ENCODE measurements around the gene DNAH8.

The DNAH8 gene

DNA sequence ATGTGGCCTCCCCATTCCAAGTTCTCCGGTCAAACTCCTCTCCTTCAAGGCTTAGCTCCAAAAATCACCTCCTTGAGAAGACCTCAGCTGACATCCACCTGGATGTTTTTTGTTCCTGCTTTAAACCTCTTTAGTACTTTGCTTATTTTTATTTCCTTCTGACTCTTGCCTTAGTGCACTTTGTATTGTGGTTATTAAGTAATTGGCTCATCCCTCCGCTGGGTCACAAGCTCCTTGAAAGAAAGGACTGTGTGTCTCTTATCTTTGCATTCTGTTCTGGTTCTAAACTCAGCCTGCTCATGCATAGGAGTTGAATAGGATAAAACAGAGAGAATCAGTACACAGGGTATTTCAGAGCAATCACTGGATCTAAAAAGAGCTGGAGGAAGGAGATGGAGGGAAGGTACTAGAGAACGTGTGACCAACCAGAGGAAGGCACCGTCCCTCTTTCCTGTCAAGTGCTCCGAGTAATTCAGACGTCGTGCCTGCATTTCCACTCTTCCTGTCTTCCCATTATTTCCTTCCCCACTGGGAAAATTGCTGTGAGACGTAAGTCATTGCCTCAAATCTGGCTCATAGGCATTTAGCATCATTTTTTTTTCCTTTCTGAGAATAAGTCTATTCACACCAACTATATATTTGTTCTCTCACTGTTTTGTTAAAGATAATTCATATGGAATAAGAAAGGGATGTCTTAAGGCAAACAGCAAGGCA lies 273.8 kb downstream of the DNAH8 start:
- no peak overlapping the region for H4K8ac ChIP-seq (ENCODE audit: low read depth, low read length)
- H2AK5ac ChIP-seq (ENCODE audit: low read length): no peak overlapping the region
- no peak overlapping the region for H2BK5ac ChIP-seq (ENCODE audit: low read depth, low read length, poor library complexity)
- H4K91ac ChIP-seq (ENCODE audit: low read depth, low read length): no peak overlapping the region
- H3K4me3 ChIP-seq (ENCODE audit: low read depth, low read length): no peak overlapping the region
- H3K9me3 ChIP-seq (ENCODE audit: insufficient read depth, low read depth, low read length): no peaks in the 10 kb centered on the region
- H3K79me2 ChIP-seq (ENCODE audit: control insufficient read depth, insufficient read depth, low read length, poor library complexity): no peaks in the 10 kb centered on the region
- no peaks in the 10 kb centered on the region for H3K27me3 ChIP-seq (ENCODE audit: insufficient read depth, low read length)
- no peak overlapping the region for H3K27ac ChIP-seq (ENCODE audit: low read depth, low read length)
- no peak for DNase-seq
- no peak overlapping the region for H3K14ac ChIP-seq (ENCODE audit: low read length)
- H2BK120ac ChIP-seq (ENCODE audit: insufficient read depth, low read length, poor library complexity): no peak overlapping the region
- H3K23ac ChIP-seq (ENCODE audit: low read length): no peak overlapping the region
- no CpG with 5 or more reads among the region's 8 CpGs for WGBS (ENCODE audit: extremely low coverage, insufficient coverage, insufficient read length)
- no peak overlapping the region for H3K9ac ChIP-seq (ENCODE audit: low read length)
- H3K36me3 ChIP-seq (ENCODE audit: control insufficient read depth in 1 of 2, insufficient read depth in 2 of 2, low read length in 2 of 2): no peaks in the 10 kb centered on the region
- no peaks in the 10 kb centered on the region for H3K4me1 ChIP-seq (ENCODE audit: control insufficient read depth in 1 of 2, insufficient read depth in 2 of 2, low read length in 2 of 2)
- H3K4ac ChIP-seq (ENCODE audit: low read depth, low read length): no peak overlapping the region
- no peak overlapping the region for H2AFZ ChIP-seq (ENCODE audit: insufficient read depth, low read length, poor library complexity)
- H3K18ac ChIP-seq (ENCODE audit: low read length): no peak overlapping the region
- H3K79me1 ChIP-seq (ENCODE audit: low read length): no peaks in the 10 kb centered on the region
- no peak overlapping the region for H2BK12ac ChIP-seq (ENCODE audit: low read length)
- no peak overlapping the region for H4K12ac ChIP-seq (ENCODE audit: low read depth, low read length)
- no peak overlapping the region for H3K4me2 ChIP-seq (ENCODE audit: low read length)

DNA sequence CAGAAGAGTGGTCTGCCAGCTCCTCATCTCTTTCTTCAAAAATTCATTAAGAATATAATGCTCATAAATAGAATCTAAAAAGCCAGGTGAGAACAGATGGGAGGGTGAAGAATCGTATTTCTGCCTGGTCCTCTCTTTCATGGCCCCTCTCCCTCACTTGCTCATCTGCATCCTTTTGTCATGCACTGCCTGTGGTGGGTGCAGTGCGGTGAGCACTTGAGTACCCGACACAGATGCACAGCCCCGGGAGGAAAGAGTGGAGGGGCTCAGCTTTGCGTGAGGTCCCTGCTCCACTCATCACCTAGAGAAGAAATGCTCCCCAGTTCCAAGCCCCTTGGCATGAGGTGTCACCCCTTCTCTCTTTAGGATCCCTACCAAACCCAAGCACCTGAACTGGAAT lies 275.4 kb downstream of the DNAH8 start:
- no peak for DNase-seq
- Histone ChIP-seq H4K91ac (ENCODE audit: low read depth, low read length) (no peak overlapping the region), H3K4ac (ENCODE audit: low read depth, low read length) (no peak overlapping the region), H3K79me2 (ENCODE audit: control insufficient read depth, insufficient read depth, low read length, poor library complexity) (no peaks in the 10 kb centered on the region), H2AFZ (ENCODE audit: insufficient read depth, low read length, poor library complexity) (no peak overlapping the region), H3K9me3 (ENCODE audit: insufficient read depth, low read depth, low read length) (no peaks in the 10 kb centered on the region), H2AK5ac (ENCODE audit: low read length) (no peak overlapping the region), H3K4me3 (ENCODE audit: low read depth, low read length) (no peak overlapping the region), H3K4me2 (ENCODE audit: low read length) (no peak overlapping the region), H2BK5ac (ENCODE audit: low read depth, low read length, poor library complexity) (no peak overlapping the region), H2BK12ac (ENCODE audit: low read length) (no peak overlapping the region), H3K79me1 (ENCODE audit: low read length) (no peaks in the 10 kb centered on the region), H3K36me3 (ENCODE audit: control insufficient read depth in 1 of 2, insufficient read depth in 2 of 2, low read length in 2 of 2) (no peaks in the 10 kb centered on the region), H3K18ac (ENCODE audit: low read length) (no peak overlapping the region), H3K14ac (ENCODE audit: low read length) (no peak overlapping the region), H4K12ac (ENCODE audit: low read depth, low read length) (no peak overlapping the region), H2BK120ac (ENCODE audit: insufficient read depth, low read length, poor library complexity) (no peak overlapping the region), H3K9ac (ENCODE audit: low read length) (no peak overlapping the region), H3K27me3 (ENCODE audit: insufficient read depth, low read length) (no peaks in the 10 kb centered on the region), H4K8ac (ENCODE audit: low read depth, low read length) (no peak overlapping the region), H3K27ac (ENCODE audit: low read depth, low read length) (no peak overlapping the region), H3K23ac (ENCODE audit: low read length) (no peak overlapping the region), H3K4me1 (ENCODE audit: control insufficient read depth in 1 of 2, insufficient read depth in 2 of 2, low read length in 2 of 2) (no peaks in the 10 kb centered on the region)
- WGBS (ENCODE audit: extremely low coverage, insufficient coverage, insufficient read length): no CpG with 5 or more reads among the region's 5 CpGs

DNA sequence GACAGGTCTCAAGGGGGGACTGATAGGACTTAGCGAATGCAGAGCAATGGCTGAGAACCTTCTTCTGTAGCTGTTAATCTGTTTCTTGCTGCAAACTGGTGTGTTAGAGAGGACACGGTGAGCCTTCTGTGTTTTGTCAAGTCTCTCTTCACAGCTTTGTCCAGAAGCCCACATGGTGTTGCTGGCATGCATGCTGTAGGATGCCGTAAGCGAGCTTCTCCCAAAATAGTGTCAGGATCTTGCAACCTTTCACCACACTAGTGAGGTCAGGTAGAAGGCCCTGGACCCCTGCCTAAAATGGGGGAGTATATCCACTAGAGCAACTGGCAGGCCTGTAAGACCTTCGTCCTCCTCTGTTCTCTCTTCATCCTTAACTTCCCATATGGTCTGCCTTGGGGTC lies 281.6 kb downstream of the DNAH8 start:
- no CpG with 5 or more reads among the region's 5 CpGs for WGBS (ENCODE audit: extremely low coverage, insufficient coverage, insufficient read length)
- no peak overlapping the region for H3K23ac ChIP-seq (ENCODE audit: low read length)
- H3K79me2 ChIP-seq (ENCODE audit: control insufficient read depth, insufficient read depth, low read length, poor library complexity): no peaks in the 10 kb centered on the region

DNA sequence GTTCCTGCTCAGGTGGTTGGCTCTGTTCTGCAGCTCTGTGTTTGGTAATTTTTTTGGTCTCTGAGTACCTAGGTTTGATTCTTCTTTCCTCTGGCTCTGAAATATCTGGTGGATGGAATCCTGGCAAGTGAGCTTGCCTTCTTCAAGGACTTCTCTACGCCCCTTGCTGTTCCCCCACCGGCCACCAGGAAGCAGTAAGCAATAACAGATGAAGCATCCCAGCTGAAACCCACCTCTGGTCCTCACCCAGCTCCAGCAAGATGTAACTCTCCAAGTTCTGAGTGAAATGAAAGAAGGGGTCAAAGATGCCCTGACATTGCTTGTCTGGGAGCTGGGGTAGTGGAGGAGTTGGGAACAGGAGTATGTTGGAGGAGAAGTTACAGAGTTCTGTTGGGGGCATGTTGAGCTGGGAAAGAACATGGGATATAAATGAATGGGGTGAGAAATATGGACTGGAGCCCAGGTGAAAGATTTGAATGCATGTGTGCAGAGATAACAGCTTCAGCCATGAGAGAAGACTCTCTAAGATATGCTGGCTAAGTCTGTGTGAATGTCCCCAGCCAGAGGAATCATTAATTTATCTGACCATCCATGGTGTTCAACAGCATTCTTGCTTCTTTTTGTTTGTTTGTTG lies 282.1 kb downstream of the DNAH8 start:
- Histone ChIP-seq H3K79me2 (ENCODE audit: control insufficient read depth, insufficient read depth, low read length, poor library complexity) (no peaks in the 10 kb centered on the region), H2AFZ (ENCODE audit: insufficient read depth, low read length, poor library complexity) (no peak overlapping the region), H3K18ac (ENCODE audit: low read length) (no peak overlapping the region), H2BK120ac (ENCODE audit: insufficient read depth, low read length, poor library complexity) (no peak overlapping the region), H2BK5ac (ENCODE audit: low read depth, low read length, poor library complexity) (no peak overlapping the region), H3K79me1 (ENCODE audit: low read length) (no peaks in the 10 kb centered on the region), H4K91ac (ENCODE audit: low read depth, low read length) (no peak overlapping the region), H3K4me1 (ENCODE audit: control insufficient read depth in 1 of 2, insufficient read depth in 2 of 2, low read length in 2 of 2) (no peaks in the 10 kb centered on the region), H4K12ac (ENCODE audit: low read depth, low read length) (no peak overlapping the region), H3K4ac (ENCODE audit: low read depth, low read length) (no peak overlapping the region), H3K14ac (ENCODE audit: low read length) (no peak overlapping the region), H3K4me3 (ENCODE audit: low read depth, low read length) (no peak overlapping the region), H3K36me3 (ENCODE audit: control insufficient read depth in 1 of 2, insufficient read depth in 2 of 2, low read length in 2 of 2) (no peaks in the 10 kb centered on the region), H4K8ac (ENCODE audit: low read depth, low read length) (no peak overlapping the region), H3K9me3 (ENCODE audit: insufficient read depth, low read depth, low read length) (no peaks in the 10 kb centered on the region), H2AK5ac (ENCODE audit: low read length) (no peak overlapping the region), H3K27ac (ENCODE audit: low read depth, low read length) (no peak overlapping the region), H3K9ac (ENCODE audit: low read length) (no peak overlapping the region), H2BK12ac (ENCODE audit: low read length) (no peak overlapping the region), H3K4me2 (ENCODE audit: low read length) (no peak overlapping the region), H3K23ac (ENCODE audit: low read length) (no peak overlapping the region), H3K27me3 (ENCODE audit: insufficient read depth, low read length) (no peaks in the 10 kb centered on the region)
- DNase-seq: peak in 1 of 2 donors; percentile 18
- no CpG with 5 or more reads among the region's 2 CpGs for WGBS (ENCODE audit: extremely low coverage, insufficient coverage, insufficient read length)

More for the DNA sequence above, 281.6 kb downstream of the DNAH8 start:
- Histone ChIP-seq H4K12ac (ENCODE audit: low read depth, low read length) (no peak overlapping the region), H2BK120ac (ENCODE audit: insufficient read depth, low read length, poor library complexity) (no peak overlapping the region), H2AK5ac (ENCODE audit: low read length) (no peak overlapping the region), H2BK5ac (ENCODE audit: low read depth, low read length, poor library complexity) (no peak overlapping the region), H3K9ac (ENCODE audit: low read length) (no peak overlapping the region), H3K4me2 (ENCODE audit: low read length) (no peak overlapping the region), H3K9me3 (ENCODE audit: insufficient read depth, low read depth, low read length) (no peaks in the 10 kb centered on the region), H4K8ac (ENCODE audit: low read depth, low read length) (no peak overlapping the region), H3K36me3 (ENCODE audit: control insufficient read depth in 1 of 2, insufficient read depth in 2 of 2, low read length in 2 of 2) (no peaks in the 10 kb centered on the region), H3K27me3 (ENCODE audit: insufficient read depth, low read length) (no peaks in the 10 kb centered on the region), H3K4ac (ENCODE audit: low read depth, low read length) (no peak overlapping the region), H2BK12ac (ENCODE audit: low read length) (no peak overlapping the region), H2AFZ (ENCODE audit: insufficient read depth, low read length, poor library complexity) (no peak overlapping the region), H3K79me1 (ENCODE audit: low read length) (no peaks in the 10 kb centered on the region), H3K18ac (ENCODE audit: low read length) (no peak overlapping the region), H3K27ac (ENCODE audit: low read depth, low read length) (no peak overlapping the region), H3K4me3 (ENCODE audit: low read depth, low read length) (no peak overlapping the region), H3K4me1 (ENCODE audit: control insufficient read depth in 1 of 2, insufficient read depth in 2 of 2, low read length in 2 of 2) (no peaks in the 10 kb centered on the region), H3K14ac (ENCODE audit: low read length) (no peak overlapping the region), H4K91ac (ENCODE audit: low read depth, low read length) (no peak overlapping the region)
- DNase-seq: no peak

All from trophoblast cell (in vitro differentiated cells and primary cell).